Activated T-helper 17 cell treated with anti-CD3 and anti-CD28 coated beads, Interleukin-2, amount 50 U/mL, for 72 hours (primary cell): ENCODE data around the gene HIP1R. TPM values are rescaled to one million over a fixed set of nuclear protein-coding genes. Genes with fewer than 3 reads are reported as not detected.

Source experiments
- ATAC-seq: fragments of 150-1000 bp; cut with Tn5 transposase; replicated peaks from 2 replicates; pipeline ENCODE4 v1.10.0; 2021; ENCODE audit warnings: mild to moderate bottlenecking, moderate library complexity
- H3K27ac Mint-ChIP-seq: one replicate; pipeline ENCODE4 v1.8.0; 2022; ENCODE audit warnings: mixed read lengths
- H3K27me3 Mint-ChIP-seq: one replicate; pipeline ENCODE4 v1.8.0; 2022; ENCODE audit warnings: mixed read lengths
- H3K36me3 Mint-ChIP-seq: one replicate; pipeline ENCODE4 v1.8.0; 2022; ENCODE audit warnings: low read depth, mild to moderate bottlenecking, mixed read lengths
- H3K4me1 Mint-ChIP-seq: one replicate; pipeline ENCODE4 v1.8.0; 2022; ENCODE audit warnings: mixed read lengths
- H3K4me3 Mint-ChIP-seq: one replicate; pipeline ENCODE4 v1.8.0; 2022; ENCODE audit warnings: mild to moderate bottlenecking, mixed read lengths
- H3K9me3 Mint-ChIP-seq: one replicate; pipeline ENCODE4 v1.8.0; 2022; ENCODE audit warnings: mixed read lengths
- total RNA-seq, 2 donors: library from RNA; stranded (reverse); gene quantifications; one replicate each; pipeline ENCODE4 v1.2.3, GENCODE V29; 2022

The HIP1R gene
- total RNA-seq, 2 donors from 2014 or later = 14.7 to 23.3 TPM

DNA sequence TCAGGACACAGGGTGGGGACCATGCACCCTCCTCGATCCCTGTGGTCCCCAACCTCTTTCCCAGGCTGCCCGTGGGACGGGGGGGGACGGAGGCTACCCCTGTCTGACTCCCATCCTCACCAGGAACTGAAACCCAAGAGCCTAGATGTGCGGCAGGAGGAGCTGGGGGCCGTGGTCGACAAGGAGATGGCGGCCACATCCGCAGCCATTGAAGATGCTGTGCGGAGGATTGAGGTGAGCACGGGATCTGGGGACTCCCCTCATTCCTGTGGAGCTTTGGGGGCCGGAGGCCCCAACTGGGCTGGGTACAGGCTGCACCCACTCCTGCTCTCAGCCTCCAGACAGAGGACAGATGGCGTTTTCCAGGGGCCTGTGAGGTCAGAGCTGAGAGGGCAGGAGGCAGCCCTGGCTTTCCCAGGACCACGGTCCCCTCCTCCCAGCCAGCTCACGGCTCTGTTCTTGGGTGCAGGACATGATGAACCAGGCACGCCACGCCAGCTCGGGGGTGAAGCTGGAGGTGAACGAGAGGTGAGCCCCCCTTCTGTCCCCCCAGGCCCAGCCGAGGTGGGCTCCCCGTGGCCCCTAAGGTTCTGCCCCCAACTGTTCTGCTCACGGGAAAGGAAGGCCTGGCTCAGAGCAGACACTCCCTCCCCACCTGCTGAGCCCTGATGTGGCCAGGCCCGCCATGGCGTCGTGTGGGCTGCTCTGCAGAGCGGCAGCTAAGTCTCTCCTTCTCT is 24.2 kb downstream of the HIP1R start:
- no peak for ATAC-seq
- no peak overlapping the region for H3K4me3 Mint-ChIP-seq

GRCh38 chr12:122860040-122860853 is 25.0 kb downstream of the HIP1R start:
- no peaks in the 10 kb centered on the region for H3K27me3 Mint-ChIP-seq

More for the DNA sequence above, 24.2 kb downstream of the HIP1R start:
- Mint-ChIP-seq H3K27me3 (no peaks in the 10 kb centered on the region), H3K36me3 (peaks cover 8% of the 10 kb centered on the region), H3K27ac (no peak overlapping the region), H3K9me3 (no peaks in the 10 kb centered on the region), H3K4me1 (no peaks in the 10 kb centered on the region)

GRCh38 chr12:122860854-122861586 is 25.8 kb downstream of the HIP1R start:
- no peaks in the 10 kb centered on the region for H3K9me3 Mint-ChIP-seq
- no peak overlapping the region for H3K4me3 Mint-ChIP-seq
- no peak for ATAC-seq
- peaks cover 19% of the 10 kb centered on the region for H3K36me3 Mint-ChIP-seq
- no peaks in the 10 kb centered on the region for H3K4me1 Mint-ChIP-seq
- H3K27me3 Mint-ChIP-seq = no peaks in the 10 kb centered on the region
- no peak overlapping the region for H3K27ac Mint-ChIP-seq

More at GRCh38 chr12:122860040-122860853, 25.0 kb downstream of the HIP1R start:
- H3K4me3 Mint-ChIP-seq = no peak overlapping the region
- ATAC-seq = peak; percentile 83
- H3K9me3 Mint-ChIP-seq = no peaks in the 10 kb centered on the region
- H3K4me1 Mint-ChIP-seq = no peaks in the 10 kb centered on the region
- H3K27ac Mint-ChIP-seq = no peak overlapping the region
- peaks cover 13% of the 10 kb centered on the region for H3K36me3 Mint-ChIP-seq

GRCh38 chr12:122861587-122861970 is 26.3 kb downstream of the HIP1R start:
- Mint-ChIP-seq H3K27ac (no peak overlapping the region), H3K9me3 (no peaks in the 10 kb centered on the region), H3K36me3 (peaks cover 25% of the 10 kb centered on the region), H3K4me3 (no peak overlapping the region), H3K4me1 (no peaks in the 10 kb centered on the region), H3K27me3 (no peaks in the 10 kb centered on the region)
- ATAC-seq = no peak

GRCh38 chr12:122862110-122862634 is 26.9 kb downstream of the HIP1R start:
- Mint-ChIP-seq H3K4me1 (no peaks in the 10 kb centered on the region), H3K9me3 (no peaks in the 10 kb centered on the region), H3K27ac (no peak overlapping the region), H3K36me3 (peaks cover 30% of the 10 kb centered on the region), H3K27me3 (no peaks in the 10 kb centered on the region), H3K4me3 (no peak overlapping the region)
- ATAC-seq = no peak

DNA sequence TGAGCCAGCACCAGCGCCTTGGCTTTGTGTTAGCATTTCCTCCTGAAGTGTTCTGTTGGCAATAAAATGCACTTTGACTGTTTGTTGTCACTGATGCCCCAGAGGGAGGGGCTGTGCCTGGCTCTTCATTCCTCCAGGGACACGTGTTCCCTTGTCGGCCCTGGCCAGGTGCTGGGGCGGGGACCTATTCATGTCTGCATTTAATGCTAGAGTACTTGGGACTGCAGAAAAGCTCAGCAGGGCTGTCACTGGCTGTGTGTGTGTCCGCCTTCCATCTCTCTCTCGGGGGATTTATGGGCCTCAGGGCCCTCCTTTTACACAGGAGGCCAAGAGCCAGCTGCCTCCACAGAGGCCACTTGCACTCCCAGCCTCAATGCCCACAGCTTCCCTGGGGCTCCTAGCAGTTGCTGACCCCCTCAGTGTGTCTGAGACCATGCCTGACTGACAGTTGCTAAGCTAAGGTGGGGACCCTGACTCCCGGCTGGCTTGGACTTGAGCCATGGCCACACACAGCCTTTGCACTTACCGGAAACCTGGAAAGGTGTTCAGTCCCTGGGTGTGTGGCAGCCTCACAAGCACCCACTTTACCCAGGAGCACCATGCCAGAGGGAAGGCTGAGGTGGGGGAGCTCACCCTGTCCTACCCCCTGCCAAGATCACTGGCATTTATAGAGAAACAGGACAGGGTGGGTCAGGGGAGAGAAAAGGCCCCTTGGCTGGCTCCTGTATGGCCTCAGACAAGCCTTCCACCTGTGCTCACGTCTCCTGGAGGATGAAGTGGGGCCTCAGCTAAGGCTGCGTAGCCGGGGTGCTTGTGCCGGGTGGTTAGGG is 27.8 kb downstream of the HIP1R start:
- Mint-ChIP-seq H3K4me3 (no peak overlapping the region), H3K4me1 (no peaks in the 10 kb centered on the region), H3K36me3 (peaks cover 32% of the 10 kb centered on the region), H3K9me3 (no peaks in the 10 kb centered on the region), H3K27me3 (no peaks in the 10 kb centered on the region), H3K27ac (no peak overlapping the region)
- ATAC-seq = no peak

DNA sequence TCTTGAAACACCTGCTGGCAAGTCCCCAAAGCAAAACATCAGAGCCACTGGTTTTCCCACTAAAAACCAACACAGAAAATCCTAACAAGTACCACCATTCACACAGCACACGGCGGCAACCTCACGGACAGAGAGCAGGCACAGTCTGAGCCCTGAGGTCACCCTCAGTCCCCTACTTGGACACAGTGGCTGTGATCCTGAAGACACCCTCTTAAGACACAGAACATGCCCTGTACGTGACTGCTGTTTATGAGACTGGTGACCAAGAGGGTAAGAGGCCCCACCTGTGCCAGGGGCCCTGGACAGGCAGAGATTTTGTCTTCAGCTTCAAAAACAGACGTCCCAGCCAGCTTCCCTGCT is 29.6 kb downstream of the HIP1R start:
- no peaks in the 10 kb centered on the region for H3K9me3 Mint-ChIP-seq
- no peak for ATAC-seq
- H3K27ac Mint-ChIP-seq = no peak overlapping the region
- no peaks in the 10 kb centered on the region for H3K27me3 Mint-ChIP-seq
- H3K4me1 Mint-ChIP-seq = no peaks in the 10 kb centered on the region
- peaks cover 48% of the 10 kb centered on the region for H3K36me3 Mint-ChIP-seq
- H3K4me3 Mint-ChIP-seq = no peak overlapping the region

- ATAC-seq = no peak
- Mint-ChIP-seq H3K9me3 (no peaks in the 10 kb centered on the region), H3K36me3 (peaks cover 55% of the 10 kb centered on the region), H3K4me3 (no peak overlapping the region), H3K4me1 (no peaks in the 10 kb centered on the region), H3K27me3 (no peaks in the 10 kb centered on the region), H3K27ac (no peak overlapping the region)
Measured at GRCh38 chr12:122865268-122866231, 30.3 kb downstream of the HIP1R start.

DNA sequence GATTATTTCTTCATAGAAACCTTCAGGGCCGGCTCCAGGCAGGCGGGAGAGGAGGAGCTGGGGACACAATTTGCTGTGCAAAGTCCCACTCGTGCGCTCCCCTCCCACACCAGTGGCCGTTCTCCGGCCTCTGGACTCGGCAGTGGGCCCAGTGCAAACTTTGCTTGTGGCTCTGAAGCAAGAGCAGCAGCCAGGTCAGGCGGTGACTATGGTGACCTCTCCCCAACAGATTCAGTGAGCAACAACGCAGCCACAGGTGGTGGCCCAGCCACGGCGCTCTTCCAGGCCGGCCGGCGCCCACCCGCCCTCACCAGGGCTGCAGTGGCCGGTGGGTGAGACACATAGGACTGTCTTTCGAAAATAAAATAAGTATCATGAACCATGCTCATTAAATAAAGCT is 31.1 kb downstream of the HIP1R start:
- no peak overlapping the region for H3K27ac Mint-ChIP-seq
- no peaks in the 10 kb centered on the region for H3K4me1 Mint-ChIP-seq
- no peaks in the 10 kb centered on the region for H3K9me3 Mint-ChIP-seq
- H3K36me3 Mint-ChIP-seq = peaks cover 60% of the 10 kb centered on the region
- ATAC-seq = no peak
- no peaks in the 10 kb centered on the region for H3K27me3 Mint-ChIP-seq
- no peak overlapping the region for H3K4me3 Mint-ChIP-seq

DNA sequence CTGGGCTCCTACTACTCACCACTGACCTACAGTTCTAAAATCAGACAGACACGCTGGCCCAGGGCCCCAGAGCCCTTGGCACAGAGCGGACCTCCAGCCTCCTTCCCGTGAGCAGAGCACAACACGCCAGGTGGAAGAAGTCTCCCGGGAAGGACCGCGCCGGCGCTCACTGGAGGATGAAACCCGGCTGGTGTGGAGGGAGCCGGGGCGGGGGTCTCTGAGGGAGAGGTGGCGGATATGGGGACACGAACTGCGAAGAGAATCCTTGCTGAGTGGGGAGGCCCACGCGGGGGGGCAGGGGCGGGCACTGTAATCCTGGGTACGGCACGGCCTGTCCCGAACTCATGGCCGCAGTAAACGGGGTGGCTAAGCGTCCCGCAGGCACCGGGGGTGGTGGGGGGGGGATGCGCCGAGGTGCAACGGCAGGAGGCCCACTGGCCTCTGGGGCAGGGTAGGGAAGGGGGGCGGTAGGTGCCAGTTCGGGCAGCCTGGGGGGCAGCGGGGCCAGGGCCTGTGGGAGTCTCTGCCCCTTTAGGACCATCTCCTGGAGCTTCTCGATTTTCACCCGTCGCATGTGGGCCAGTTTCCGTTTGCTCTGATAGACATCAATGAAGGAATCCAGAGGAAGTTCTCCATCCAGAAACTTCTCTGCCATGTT is 31.8 kb downstream of the HIP1R start:
- ATAC-seq = no peak
- no peak overlapping the region for H3K4me3 Mint-ChIP-seq
- H3K9me3 Mint-ChIP-seq = no peaks in the 10 kb centered on the region
- no peak overlapping the region for H3K27ac Mint-ChIP-seq
- peaks cover 60% of the 10 kb centered on the region for H3K36me3 Mint-ChIP-seq
- H3K4me1 Mint-ChIP-seq = peaks cover 6% of the 10 kb centered on the region
- no peaks in the 10 kb centered on the region for H3K27me3 Mint-ChIP-seq

DNA sequence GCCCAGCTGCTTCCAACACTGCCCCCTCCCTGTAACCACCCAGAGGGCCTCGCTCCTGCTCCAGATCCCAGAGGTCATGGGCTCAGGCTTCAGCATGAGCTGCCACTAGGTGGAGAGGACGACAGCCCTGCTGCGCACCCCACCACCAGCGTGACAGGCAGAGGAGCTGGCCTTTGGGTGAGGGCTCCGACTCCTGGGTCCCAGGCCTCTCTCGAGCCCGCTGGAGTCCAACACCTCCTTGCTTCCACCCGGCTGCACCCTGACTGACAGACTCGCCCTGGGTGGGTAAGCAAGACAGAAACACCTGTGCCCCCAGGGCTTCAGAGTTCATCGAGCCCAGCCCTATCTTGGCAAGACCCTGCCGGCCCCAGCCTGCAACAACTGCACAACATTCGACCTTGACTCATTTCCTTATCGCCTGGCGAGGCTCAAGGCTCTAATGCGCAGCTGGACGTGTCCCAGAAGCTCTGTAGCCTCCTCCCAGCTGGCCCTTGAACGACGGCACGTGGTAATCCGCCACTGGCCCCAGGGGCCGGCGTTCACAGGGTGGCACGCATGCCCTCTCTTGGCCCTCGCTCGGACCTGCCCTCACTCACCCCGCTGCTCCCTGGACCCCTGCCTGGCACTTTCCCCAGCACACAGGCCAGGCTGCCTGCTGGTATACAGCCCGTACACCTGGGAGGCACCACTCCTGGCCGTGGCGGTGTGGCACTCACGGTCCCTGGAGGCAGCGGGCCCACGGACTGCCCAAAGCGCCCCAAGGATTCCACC is 32.6 kb downstream of the HIP1R start:
- H3K36me3 Mint-ChIP-seq = peaks cover 64% of the 10 kb centered on the region
- no peaks in the 10 kb centered on the region for H3K27me3 Mint-ChIP-seq
- no peak overlapping the region for H3K27ac Mint-ChIP-seq
- no peak for ATAC-seq
- H3K4me3 Mint-ChIP-seq = no peak overlapping the region
- no peaks in the 10 kb centered on the region for H3K9me3 Mint-ChIP-seq
- peaks cover 7% of the 10 kb centered on the region for H3K4me1 Mint-ChIP-seq

- H3K36me3 Mint-ChIP-seq = peaks cover 65% of the 10 kb centered on the region
- H3K4me1 Mint-ChIP-seq = peaks cover 10% of the 10 kb centered on the region
Measured at GRCh38 chr12:122868471-122869177, 33.4 kb downstream of the HIP1R start.

More at GRCh38 chr12:122868471-122869177, 33.4 kb downstream of the HIP1R start:
- Mint-ChIP-seq H3K9me3 (no peaks in the 10 kb centered on the region), H3K27ac (no peak overlapping the region), H3K4me3 (no peak overlapping the region), H3K27me3 (no peaks in the 10 kb centered on the region)
- ATAC-seq = no peak
